OCI-LY1 (cell line): ENCODE data around the gene CSTB.

Experiments
- CTCF ChIP-seq: fragments of 200-600 bp; sonication (generic), shearing (Covaris generic); IDR thresholded peaks from 2 replicates; pipeline ENCODE4 v1.5.1; 2017; ENCODE audit warnings: mild to moderate bottlenecking, antibody characterized with exemption, low read length, moderate library complexity, mixed read lengths
- EZH2 ChIP-seq: fragments of 200-600 bp; sonication (generic), shearing (Covaris generic); IDR thresholded peaks from 2 replicates; pipeline ENCODE4 v1.8.0; 2017; ENCODE audit warnings: borderline replicate concordance, mixed run types, mild to moderate bottlenecking, antibody characterized with exemption, low read length, moderate library complexity, mixed read lengths

GRCh38 chr21:43793243-43793642 lies 17.1 kb upstream of the CSTB start:
- TF ChIP-seq EZH2 (no peak), CTCF (no peak)
